ENCODE data around the gene DOK1. TPM values are rescaled to one million over a fixed set of nuclear protein-coding genes. Genes with fewer than 3 reads are reported as not detected.
A peak's percentile ranks its signal among the peaks of the same experiment; 100 is the strongest.

Gene DOK1
- total RNA-seq, 2 donors from 2014 or later, result 20.6 to 25.6 TPM

GRCh38 chr2:74529357-74530238, 24.9 kb upstream of the DOK1 start, which contains the start of the genes AUP1 and HTRA2:
AUP1 (minus strand) TSS chr2:74529706; CDS start chr2:74529629, 77 bp downstream.
HTRA2 (plus strand) TSS chr2:74529933; CDS start chr2:74530007, 74 bp downstream.
- Mint-ChIP-seq H3K4me3 (peak within 1 kb of the TSS; percentile 98 to 99), H3K4me1 (ENCODE audit: low read depth) (peaks cover 38% of the 10 kb centered on the region), H3K9me3 (peaks cover 0 to 3% of the 10 kb centered on the region in 2 donors), H3K27me3 (ENCODE audit: low read depth) (no peaks in the 10 kb centered on the region), H3K36me3 (ENCODE audit: insufficient read depth in 2 of 2) (peaks cover 23 to 24% of the 10 kb centered on the region in 2 donors), H3K27ac (peak within 1 kb of the TSS; percentile 94)
- peak; percentile 83 to 86 for ATAC-seq (replicated peaks in 1 of 2)
- peak; percentile 90 to 93 for DNase-seq

- Mint-ChIP-seq H3K27me3 (ENCODE audit: low read depth) (no peaks in the 10 kb centered on the region), H3K9me3 (peaks cover 0 to 3% of the 10 kb centered on the region in 2 donors), H3K27ac (peak overlapping the region; percentile 50), H3K4me3 (peak overlapping the region; percentile 98 to 99), H3K36me3 (ENCODE audit: insufficient read depth in 2 of 2) (peaks cover 23 to 24% of the 10 kb centered on the region in 2 donors), H3K4me1 (ENCODE audit: low read depth) (peaks cover 38% of the 10 kb centered on the region)
- DNase-seq, result peak; percentile 68 to 71
- peak; percentile 38 to 60 for ATAC-seq (replicated peaks in 1 of 2)
These were observed 24.0 kb upstream of the DOK1 start for GRCh38 chr2:74530239-74531187.

- no peaks in the 10 kb centered on the region for H3K27me3 Mint-ChIP-seq (ENCODE audit: low read depth)
- ATAC-seq (replicated peaks in 1 of 2), result no peak
- H3K36me3 Mint-ChIP-seq (ENCODE audit: insufficient read depth in 2 of 2), result peaks cover 18 to 19% of the 10 kb centered on the region in 2 donors
- peaks cover 38% of the 10 kb centered on the region for H3K4me1 Mint-ChIP-seq (ENCODE audit: low read depth)
- H3K27ac Mint-ChIP-seq, result no peak overlapping the region
- no peaks in the 10 kb centered on the region for H3K9me3 Mint-ChIP-seq
- no peak for DNase-seq
- H3K4me3 Mint-ChIP-seq, result peak overlapping the region; percentile 98 to 99
These were observed 22.9 kb upstream of the DOK1 start for GRCh38 chr2:74531666-74532065.

GRCh38 chr2:74532222-74532621, 22.3 kb upstream of the DOK1 start:
- DNase-seq, result no peak
- Mint-ChIP-seq H3K36me3 (ENCODE audit: insufficient read depth in 2 of 2) (peaks cover 14 to 15% of the 10 kb centered on the region in 2 donors), H3K27me3 (ENCODE audit: low read depth) (peaks cover 5% of the 10 kb centered on the region), H3K9me3 (no peaks in the 10 kb centered on the region), H3K27ac (peak overlapping the region; percentile 49), H3K4me1 (ENCODE audit: low read depth) (peaks cover 36% of the 10 kb centered on the region), H3K4me3 (peak overlapping the region; percentile 98 to 99)
- no peak for ATAC-seq (replicated peaks in 1 of 2)

GRCh38 chr2:74533464-74533863, 21.1 kb upstream of the DOK1 start:
- H3K36me3 Mint-ChIP-seq (ENCODE audit: insufficient read depth in 2 of 2), result peaks cover 8 to 11% of the 10 kb centered on the region in 2 donors
- DNase-seq (no peak), ATAC-seq (replicated peaks in 1 of 2) (no peak)
- H3K4me3 Mint-ChIP-seq, result no peak overlapping the region
- peaks cover 26% of the 10 kb centered on the region for H3K4me1 Mint-ChIP-seq (ENCODE audit: low read depth)
- no peaks in the 10 kb centered on the region for H3K9me3 Mint-ChIP-seq
- peaks cover 17% of the 10 kb centered on the region for H3K27me3 Mint-ChIP-seq (ENCODE audit: low read depth)
- no peak overlapping the region for H3K27ac Mint-ChIP-seq

- no peak overlapping the region for H3K27ac Mint-ChIP-seq
- H3K4me1 Mint-ChIP-seq (ENCODE audit: low read depth), result peaks cover 28% of the 10 kb centered on the region
These were observed 20.1 kb upstream of the DOK1 start for GRCh38 chr2:74534411-74534810.

GRCh38 chr2:74535440-74535965, 19.0 kb upstream of the DOK1 start:
- Mint-ChIP-seq H3K27me3 (ENCODE audit: low read depth) (peaks cover 30% of the 10 kb centered on the region), H3K9me3 (no peaks in the 10 kb centered on the region), H3K27ac (no peak overlapping the region), H3K4me3 (no peak overlapping the region), H3K36me3 (ENCODE audit: insufficient read depth in 2 of 2) (peaks cover 6 to 8% of the 10 kb centered on the region in 2 donors), H3K4me1 (ENCODE audit: low read depth) (peaks cover 31% of the 10 kb centered on the region)
- ATAC-seq (replicated peaks in 1 of 2) (no peak), DNase-seq (no peak)

More at GRCh38 chr2:74534411-74534810, 20.1 kb upstream of the DOK1 start:
- DNase-seq (no peak), ATAC-seq (replicated peaks in 1 of 2) (no peak)
- H3K4me3 Mint-ChIP-seq, result no peak overlapping the region
- H3K36me3 Mint-ChIP-seq (ENCODE audit: insufficient read depth in 2 of 2), result peaks cover 6 to 8% of the 10 kb centered on the region in 2 donors
- H3K27me3 Mint-ChIP-seq (ENCODE audit: low read depth), result peaks cover 26% of the 10 kb centered on the region
- no peaks in the 10 kb centered on the region for H3K9me3 Mint-ChIP-seq

- no peak overlapping the region for H3K4me3 Mint-ChIP-seq
- peaks cover 22% of the 10 kb centered on the region for H3K4me1 Mint-ChIP-seq (ENCODE audit: low read depth)
- peaks cover 30% of the 10 kb centered on the region for H3K27me3 Mint-ChIP-seq (ENCODE audit: low read depth)
- H3K9me3 Mint-ChIP-seq, result no peaks in the 10 kb centered on the region
- H3K36me3 Mint-ChIP-seq (ENCODE audit: insufficient read depth in 2 of 2), result peaks cover 5 to 7% of the 10 kb centered on the region in 2 donors
- no peak overlapping the region for H3K27ac Mint-ChIP-seq
- DNase-seq (no peak), ATAC-seq (replicated peaks in 1 of 2) (peak in 1 of 2 donors; percentile 42)
These were observed 18.2 kb upstream of the DOK1 start for GRCh38 chr2:74536166-74536950.

GRCh38 chr2:74537140-74537539, 17.4 kb upstream of the DOK1 start:
- no peak for DNase-seq
- H3K4me3 Mint-ChIP-seq, result no peak overlapping the region
- no peaks in the 10 kb centered on the region for H3K9me3 Mint-ChIP-seq
- H3K27ac Mint-ChIP-seq, result no peak overlapping the region
- H3K27me3 Mint-ChIP-seq (ENCODE audit: low read depth), result peaks cover 31% of the 10 kb centered on the region
- peaks cover 14% of the 10 kb centered on the region for H3K4me1 Mint-ChIP-seq (ENCODE audit: low read depth)
- H3K36me3 Mint-ChIP-seq (ENCODE audit: insufficient read depth in 2 of 2), result peaks cover 2 to 4% of the 10 kb centered on the region in 2 donors
- no peak for ATAC-seq (replicated peaks in 1 of 2)

- ATAC-seq (replicated peaks in 1 of 2) (no peak), DNase-seq (no peak)
- Mint-ChIP-seq H3K36me3 (ENCODE audit: insufficient read depth in 2 of 2) (no peaks in the 10 kb centered on the region), H3K4me1 (ENCODE audit: low read depth) (peaks cover 11% of the 10 kb centered on the region), H3K9me3 (no peaks in the 10 kb centered on the region), H3K4me3 (no peak overlapping the region), H3K27me3 (ENCODE audit: low read depth) (peaks cover 36% of the 10 kb centered on the region), H3K27ac (no peak overlapping the region)
These were observed 15.6 kb upstream of the DOK1 start for GRCh38 chr2:74538881-74539339.

- Mint-ChIP-seq H3K4me1 (ENCODE audit: low read depth) (peaks cover 11% of the 10 kb centered on the region), H3K9me3 (no peaks in the 10 kb centered on the region), H3K27ac (no peak overlapping the region), H3K4me3 (no peak overlapping the region), H3K36me3 (ENCODE audit: insufficient read depth in 2 of 2) (no peaks in the 10 kb centered on the region), H3K27me3 (ENCODE audit: low read depth) (peaks cover 36% of the 10 kb centered on the region)
- ATAC-seq (replicated peaks in 1 of 2) (no peak), DNase-seq (no peak)
These were observed 14.2 kb upstream of the DOK1 start for GRCh38 chr2:74540291-74540690.

GRCh38 chr2:74542978-74543377, 11.5 kb upstream of the DOK1 start:
- Mint-ChIP-seq H3K4me1 (ENCODE audit: low read depth) (peaks cover 11% of the 10 kb centered on the region), H3K9me3 (no peaks in the 10 kb centered on the region), H3K27me3 (ENCODE audit: low read depth) (peaks cover 48% of the 10 kb centered on the region), H3K36me3 (ENCODE audit: insufficient read depth in 2 of 2) (no peaks in the 10 kb centered on the region), H3K4me3 (no peak overlapping the region), H3K27ac (no peak overlapping the region)
- DNase-seq (no peak), ATAC-seq (replicated peaks in 1 of 2) (no peak)
